HG02885 (cell line): Measurements from ENCODE around the gene FLT4.

Experiments used
- ATAC-seq: cut with Tn5 transposase; IDR thresholded peaks from one replicate; pipeline ENCODE4 v1.9.1; 2021; ENCODE audit warnings: mild to moderate bottlenecking; ENCODE audit not compliant: unreplicated experiment, poor library complexity

The FLT4 gene

DNA sequence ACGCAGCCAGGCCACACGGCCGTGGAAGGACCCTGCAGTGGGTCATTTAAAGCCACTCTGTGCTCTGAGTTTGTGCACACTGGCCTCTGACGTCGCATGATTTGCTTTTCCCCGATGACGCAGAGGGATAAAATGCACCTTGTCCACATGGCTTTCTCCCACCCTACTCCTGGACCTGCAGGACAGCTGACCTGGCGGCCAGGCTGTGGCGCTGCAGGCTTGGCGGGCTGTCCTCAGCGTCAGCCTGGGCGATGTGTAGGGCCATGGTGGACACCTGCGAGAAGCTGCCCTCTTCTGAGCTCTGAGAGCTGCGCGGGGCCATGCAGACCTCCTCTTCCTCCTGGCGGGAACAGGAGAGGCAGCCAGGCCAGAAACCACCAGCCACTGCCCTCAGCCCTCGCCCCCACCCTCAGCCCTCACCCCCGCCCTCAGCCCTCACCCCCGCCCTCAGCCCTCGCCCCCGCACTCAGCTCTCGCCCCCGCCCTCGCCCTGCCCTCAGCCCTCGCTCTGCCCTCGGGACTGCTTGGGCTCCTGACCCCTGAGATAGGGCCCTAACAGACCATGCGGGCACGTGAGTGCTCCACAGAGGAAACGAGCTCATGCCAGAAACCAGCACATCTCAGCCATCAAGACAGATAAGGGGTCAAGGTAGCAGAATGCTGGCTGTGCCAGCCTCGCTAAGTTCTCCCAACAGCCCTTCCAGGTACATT is 38.1 kb downstream of the FLT4 start:
- ATAC-seq: no peak

DNA sequence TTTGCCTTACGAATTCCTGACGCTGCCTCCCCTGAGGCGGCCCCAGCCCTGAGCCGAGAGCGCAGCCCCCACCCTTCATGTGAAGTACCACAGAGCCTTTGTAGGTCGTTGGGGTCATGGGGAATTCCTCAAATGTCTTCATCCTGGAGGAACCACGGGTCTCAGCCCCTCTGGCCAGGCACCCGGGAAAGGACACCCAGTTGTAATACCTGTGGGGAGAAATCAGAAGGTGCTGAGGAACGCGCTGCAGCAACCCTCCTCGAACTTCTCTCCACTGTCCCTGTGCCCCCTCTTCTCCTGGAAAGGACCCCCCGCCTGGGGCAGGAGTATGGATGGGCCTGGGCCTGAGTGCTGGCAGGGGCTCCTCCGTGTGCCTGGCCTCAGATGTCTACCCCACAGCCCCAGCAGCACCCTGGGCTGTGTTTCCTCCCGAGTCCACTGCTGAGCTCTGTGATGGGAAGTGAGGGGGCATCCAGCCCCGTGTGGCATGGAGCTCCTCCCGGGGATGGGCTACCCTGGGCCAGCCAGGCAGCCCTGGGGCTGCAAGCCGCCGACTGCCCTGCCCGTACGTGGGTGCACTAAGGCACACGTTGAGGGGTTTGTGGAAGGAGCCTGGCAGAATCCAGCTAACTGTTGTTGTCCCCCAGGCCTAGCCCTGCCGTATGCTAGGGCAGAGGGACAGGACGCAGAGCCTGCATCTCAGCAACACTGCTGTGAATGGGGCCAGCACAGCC is 39.4 kb downstream of the FLT4 start:
- no peak for ATAC-seq

DNA sequence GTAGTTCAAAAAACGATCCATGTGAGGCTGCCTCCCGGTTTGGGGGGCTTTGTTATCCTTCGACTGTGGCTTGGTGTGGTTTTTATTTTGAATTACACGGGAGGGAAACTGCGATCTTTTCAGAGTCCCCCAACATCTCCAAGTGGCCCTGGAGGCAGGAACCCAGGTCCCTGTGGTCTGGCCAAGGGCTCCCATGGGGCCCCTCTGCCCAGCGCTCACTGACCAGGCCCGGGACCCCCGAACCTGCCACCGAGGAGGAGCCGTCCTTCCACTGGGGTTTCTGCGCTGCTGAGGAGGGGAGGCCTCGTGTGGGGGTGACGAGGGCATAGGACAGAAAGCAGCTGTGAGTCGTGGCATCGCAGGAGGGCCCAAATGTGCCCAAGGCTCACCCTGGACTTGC is 40.0 kb downstream of the FLT4 start:
- no peak for ATAC-seq

DNA sequence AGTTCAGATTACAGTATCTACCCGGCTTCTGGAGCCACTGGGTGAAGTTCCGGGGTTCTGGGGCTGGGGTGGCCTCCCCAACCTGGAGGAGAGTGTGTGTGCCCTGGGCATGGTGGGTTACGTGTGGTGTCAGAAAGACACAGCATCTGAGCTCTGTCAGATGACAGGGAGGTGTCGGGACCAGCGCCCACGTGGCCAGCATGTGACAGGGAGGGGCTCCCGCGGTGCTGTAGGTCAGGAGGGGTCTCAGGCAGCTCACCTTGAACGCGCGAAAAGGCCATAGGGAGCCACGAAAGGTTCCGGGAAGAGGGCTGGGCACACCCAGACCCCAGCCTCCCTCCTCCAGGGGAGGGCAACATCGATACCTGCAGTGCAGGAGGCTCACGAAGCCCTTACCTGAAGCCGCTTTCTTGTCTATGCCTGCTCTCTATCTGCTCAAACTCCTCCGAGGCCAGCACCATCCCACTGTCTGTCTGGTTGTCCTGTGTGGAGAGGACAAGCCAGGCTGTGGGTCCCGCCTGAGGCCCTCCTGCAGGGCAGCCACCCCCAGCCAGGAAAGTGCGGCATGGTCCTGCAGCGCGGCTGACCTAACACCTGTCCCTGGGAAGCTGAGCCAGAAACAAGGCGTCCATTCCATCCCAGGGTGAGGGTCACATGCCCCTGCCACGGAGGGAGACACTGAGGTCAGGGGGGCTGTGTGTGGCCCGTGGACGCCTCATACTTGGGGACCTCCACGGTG is 40.7 kb downstream of the FLT4 start:
- no peak for ATAC-seq

DNA sequence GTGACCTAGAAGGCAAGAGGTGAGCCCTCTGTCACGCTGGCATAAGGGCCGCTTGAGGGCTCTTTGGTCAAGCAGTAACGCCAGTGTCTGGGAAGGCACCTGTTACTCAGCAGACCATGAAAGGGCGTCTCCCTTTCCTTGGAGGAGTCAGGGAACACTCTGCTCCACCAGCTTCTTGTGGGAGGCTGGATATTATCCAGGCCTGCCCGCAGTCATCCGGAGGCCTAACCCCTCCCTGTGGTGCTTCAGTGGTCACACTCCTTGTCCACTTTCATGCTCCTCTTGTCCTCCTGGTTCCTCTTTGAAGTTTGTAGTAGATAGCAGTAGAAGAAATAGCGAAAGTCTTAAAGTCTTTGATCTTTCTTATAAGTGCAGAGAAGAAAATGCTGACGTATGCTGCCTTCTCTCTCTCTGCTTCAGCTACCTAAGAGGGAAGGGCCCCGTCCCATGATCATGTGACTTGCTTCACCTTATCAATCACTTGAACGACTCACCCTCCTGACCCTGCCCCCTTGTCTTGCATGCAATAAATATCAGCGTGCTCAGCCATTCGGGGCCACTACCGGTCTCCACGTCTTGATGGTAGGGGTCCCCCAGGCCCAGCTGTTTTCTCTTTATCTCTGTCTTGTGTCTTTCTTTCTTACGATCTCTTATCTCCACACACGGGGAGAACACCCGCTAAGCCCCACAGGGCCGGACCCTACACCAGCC is 41.4 kb downstream of the FLT4 start:
- no peak for ATAC-seq

DNA sequence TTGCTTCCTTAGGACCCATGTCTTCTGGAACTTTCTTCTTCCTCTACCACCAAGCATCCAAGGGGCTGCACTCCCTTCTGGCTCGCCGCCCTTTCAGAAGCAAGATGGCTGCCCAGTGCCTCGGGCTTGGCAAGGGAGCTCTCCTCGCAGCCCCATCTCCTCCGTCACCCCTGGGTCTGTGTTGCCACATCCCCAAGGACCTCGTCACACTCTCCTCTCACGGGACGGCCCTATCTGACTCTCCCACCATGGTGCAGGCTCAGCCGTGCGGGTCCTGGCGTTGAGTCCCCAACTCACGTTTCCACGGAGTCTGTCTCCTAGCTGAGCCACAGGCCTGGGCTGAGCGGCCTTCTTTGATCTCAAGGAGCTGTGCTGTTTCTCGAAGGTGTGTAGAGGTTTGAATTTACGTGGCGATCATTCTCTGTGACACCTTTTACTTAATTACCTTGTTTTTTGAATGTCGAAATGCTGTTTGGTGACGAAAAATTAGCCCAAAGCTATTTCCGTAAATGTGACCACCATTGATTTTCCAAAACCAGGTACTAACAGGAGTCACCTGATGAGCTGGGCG is 43.1 kb downstream of the FLT4 start:
- no peak for ATAC-seq

DNA sequence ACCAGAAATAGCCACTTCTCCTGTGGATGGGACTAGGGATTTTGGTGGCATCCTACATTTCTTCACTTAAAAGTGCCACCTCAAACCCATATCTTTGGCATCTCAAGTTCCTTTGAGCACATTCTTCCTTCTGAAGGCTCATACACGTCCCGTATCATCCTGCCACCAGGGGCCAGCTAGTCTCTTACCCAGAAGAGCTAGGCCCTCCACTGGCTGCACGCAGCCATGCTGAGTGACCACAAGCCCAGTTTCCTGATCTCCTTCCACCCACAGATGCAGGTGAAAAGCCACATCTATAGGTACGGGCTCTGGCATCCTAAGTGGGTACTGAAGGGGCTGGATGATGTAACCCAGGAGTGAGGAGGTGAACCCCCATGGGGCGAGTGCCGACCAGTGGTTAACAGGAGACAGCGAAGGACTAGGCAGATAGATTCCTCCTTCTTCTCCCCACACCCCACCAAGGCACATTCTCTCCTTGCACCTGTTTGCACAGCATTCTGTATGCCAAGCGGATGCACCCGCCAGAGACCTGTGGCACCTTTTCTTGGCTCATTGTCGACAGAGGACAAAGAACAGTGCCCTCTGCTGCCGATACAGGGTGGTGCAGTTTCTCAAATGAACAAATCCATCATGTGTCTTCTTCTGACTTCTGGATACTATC is 43.7 kb downstream of the FLT4 start:
- no peak for ATAC-seq

DNA sequence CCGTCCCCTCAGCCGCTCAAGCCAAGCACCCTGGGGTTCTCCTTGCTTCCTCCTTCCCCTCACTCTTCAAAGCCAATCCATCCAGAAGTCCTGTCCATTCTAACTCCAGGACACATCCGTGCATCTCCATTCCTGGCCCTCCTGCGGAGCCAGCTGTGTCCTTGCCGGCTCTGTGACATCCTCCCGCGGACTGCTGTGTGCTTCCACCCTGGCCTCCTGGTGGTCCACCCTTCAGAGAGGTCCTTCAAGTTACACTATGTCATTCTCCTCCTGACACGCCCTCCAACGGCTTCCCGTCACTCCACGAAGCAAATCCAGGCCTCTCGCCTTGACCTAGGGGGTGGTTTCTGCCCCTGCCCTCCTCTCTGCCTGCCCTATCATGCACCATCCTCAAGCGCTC is 45.1 kb downstream of the FLT4 start:
- no peak for ATAC-seq

DNA sequence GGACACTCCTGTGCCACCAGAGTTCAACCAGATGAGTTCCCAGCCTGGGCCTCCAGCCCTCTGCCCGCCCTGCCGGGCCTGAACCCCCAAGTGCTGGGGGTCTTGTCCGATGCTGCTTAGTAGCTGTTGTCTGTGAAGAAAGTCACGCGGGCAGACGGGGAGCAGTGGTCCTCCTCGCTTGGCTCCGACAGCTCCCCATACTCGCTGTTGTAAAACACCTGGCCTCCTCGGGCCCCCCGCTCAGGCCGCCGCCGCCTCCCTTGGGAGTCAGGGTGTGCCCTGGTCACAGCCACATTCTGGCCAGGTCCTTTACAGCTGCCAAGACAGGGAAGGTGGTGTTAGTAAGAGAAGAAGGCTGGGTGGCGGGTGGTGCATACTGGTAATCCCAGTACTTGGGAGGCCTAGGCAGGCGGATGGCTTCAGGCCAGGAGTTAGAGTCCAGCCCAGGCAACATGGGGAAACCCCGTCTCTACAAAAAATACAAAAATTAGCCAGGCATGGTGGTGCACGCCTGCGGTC is 46.3 kb downstream of the FLT4 start:
- ATAC-seq: no peak

DNA sequence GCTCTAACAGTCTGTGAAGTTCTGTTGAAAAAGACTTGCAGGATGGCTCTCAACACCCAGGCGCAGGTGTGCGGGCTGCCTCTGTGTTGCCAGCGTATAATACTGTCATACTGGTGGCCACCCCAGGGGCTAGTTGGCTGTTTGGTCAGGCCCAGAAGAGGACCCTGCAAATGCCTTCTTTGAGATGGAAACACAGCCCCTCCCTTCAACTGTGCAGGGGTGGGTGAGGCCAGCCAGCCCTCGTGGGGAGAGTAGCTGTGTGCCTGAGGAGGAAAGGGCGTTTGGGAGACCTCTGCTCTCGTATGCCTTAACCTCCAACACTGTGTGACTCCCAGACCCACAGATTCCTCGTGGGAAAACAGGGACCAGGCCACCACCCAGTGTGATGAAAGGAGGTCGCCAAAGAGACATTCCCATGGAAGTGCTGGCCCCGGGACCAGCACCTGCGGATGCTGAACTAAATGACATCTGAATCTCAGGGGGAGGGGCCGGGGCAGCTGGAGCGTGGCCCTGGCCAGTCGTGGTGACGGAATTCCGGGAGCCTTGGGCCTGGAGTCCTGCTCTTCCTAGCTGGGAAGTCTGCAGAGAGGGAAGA is 46.8 kb downstream of the FLT4 start:
- no peak for ATAC-seq

DNA sequence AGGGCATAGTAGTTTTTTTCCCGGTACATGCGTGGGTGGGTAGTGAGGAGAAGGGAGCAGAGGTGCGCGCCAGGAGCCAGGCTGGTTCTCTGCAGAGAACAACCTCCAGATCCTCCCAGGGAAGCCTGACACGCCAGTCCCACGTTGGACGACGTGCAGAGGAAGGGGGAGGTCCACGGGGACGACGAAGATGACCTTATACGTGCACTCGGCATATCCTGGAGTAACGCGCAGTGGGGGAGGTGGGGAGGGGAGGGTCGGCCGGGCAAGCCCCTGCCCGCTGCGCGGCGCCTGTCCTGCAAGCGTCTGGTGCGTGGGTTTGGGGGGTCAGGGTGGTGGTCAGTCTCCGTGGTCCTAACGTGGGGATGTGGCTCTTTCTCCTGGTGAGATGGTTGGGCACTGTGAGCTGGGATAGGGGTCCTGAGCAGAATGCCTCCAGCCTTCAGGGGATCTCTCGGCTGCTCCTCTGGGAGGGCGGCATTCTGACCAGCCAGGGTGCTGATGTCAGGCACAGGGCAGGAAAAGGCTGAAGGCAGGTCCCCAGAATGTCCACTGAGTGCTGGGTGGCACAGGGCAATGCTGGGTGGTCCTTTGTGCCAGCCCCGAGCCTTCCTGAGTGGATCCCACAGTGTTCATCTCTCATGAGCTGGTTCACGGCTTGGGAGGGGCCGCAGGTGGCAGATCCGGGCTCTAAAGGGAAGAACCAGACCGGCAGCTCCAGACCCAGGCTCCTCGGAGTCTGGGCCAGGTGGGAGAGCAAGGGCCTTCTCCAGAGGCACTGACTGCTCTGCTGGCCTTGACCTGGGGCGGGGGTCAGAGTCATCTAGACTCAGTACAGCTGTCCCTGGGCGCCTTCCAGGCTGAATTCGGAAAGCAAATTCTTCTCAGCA is 47.6 kb downstream of the FLT4 start:
- ATAC-seq: no peak

DNA sequence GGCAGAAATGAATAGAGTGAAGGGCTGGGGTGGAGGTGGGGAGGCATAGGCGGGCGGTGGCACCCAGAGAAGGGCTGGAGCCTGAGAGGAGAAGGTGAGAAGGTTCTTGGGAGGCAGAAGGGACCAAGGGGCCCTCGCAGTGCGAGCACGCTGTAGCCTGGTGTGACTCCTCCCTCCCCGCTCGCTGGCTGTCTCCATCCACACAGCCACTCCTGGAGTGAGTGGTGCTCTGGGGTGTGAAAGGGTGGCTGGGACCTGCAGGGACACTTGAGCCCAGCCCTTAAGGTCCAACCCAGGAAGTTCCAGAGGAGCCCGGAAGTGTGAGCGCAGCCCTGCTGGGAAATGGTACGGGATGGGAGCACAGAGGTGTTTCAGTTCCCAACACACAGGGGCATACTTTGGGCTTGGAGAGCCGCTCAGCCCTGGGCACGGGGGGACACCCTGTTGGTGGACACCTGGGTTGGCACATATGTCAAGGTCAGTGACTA is 48.8 kb downstream of the FLT4 start:
- no peak for ATAC-seq

DNA sequence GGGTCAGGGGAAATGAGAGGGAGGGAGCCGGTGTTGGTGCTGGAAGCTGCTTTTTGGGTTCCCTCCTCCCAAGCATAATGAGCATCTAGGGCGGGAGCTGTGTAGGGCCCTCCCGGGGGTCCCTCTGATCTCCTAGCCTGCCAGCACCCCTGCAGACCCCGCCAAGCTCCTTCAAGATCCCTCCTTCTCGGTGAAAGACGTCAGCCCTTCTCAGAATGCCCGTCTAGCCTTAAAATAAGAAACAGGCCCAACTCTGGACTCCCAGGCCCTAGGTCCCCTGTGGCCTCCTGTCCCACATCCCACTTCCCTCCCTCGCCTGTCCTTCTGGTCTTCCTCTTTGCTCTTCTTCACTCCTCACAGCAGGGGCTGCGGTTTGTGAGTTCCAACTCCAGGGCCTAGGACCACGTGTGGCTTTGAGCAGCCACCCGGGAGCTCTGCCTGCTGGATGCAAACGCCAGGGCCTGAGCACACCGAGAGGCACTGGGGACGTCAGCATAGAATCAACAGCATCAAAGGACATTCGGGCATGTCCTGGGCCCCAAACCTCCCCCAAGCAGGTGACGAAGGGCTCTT is 49.3 kb downstream of the FLT4 start:
- ATAC-seq: no peak

DNA sequence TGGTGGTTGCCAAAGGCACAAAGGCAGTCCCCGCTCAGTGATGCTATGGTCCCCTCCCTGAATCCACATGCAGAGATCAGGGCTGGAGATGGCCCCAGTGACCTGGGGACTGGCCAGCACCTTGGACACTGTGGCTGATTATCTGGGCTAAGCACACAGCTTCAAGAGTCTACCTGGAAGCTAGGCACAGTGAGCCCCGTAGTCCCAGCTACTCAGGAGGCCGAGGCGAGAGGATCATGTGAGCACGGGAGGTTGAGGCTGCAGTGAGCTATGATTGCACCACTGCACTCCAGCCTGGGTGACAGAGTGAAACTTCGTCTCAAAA is 49.8 kb downstream of the FLT4 start:
- ATAC-seq: no peak

DNA sequence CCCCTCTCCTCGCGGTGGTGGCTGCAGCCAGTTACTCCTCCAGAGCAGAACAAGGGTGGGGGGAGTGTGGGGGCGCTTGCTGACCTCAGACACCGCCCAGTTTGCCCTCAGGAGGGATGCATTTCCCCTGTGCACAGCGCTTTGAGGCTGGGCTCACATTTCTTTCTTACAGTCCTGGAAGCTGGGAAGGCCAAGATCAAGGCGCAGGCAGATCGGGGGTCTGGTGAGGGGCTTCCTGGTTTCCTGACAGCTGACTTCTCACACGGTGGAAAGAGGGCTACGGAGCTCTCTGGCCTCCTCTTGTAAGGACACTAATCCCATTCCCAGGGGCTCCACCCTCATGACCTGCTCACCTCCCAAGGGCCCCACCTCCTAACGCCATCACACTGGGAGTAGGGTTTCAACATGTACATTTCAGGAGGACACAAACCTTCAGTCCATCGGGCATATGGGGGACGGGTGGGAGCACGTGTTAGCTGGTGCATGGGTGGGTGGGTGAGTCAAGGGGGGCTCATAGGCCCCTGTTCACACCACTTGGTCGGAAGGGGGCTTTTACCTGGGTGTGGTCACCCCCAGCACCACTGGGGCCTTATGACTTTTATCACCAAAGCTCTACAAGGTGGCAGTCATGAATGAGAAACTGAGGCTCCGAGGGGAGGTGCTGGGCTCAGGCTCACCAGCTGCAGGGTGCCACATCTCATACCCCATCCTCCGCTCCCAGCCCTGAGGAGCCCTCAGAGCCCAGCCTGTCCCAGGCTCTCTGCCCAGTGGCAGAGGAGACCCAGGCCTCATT is 50.4 kb downstream of the FLT4 start:
- ATAC-seq: no peak

DNA sequence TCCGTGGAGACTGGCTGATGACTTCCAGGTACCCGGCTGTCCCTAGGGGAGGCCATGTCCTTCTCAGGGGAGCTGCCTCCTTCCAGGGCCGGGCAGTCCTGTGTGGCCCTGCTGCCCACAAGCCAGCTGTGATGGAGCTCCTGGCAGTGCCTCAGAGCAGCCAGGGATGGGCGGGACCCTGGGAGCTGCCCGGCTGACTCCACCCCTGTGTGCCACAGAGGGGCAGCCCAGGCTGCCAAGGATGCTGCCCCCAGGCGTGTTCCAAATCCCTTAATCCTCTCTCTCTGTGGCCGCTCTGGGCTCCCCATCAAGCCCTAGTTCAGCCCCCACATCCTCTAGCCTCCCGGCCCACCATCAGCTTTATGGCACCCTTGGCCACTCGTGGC is 51.1 kb downstream of the FLT4 start:
- ATAC-seq: no peak

DNA sequence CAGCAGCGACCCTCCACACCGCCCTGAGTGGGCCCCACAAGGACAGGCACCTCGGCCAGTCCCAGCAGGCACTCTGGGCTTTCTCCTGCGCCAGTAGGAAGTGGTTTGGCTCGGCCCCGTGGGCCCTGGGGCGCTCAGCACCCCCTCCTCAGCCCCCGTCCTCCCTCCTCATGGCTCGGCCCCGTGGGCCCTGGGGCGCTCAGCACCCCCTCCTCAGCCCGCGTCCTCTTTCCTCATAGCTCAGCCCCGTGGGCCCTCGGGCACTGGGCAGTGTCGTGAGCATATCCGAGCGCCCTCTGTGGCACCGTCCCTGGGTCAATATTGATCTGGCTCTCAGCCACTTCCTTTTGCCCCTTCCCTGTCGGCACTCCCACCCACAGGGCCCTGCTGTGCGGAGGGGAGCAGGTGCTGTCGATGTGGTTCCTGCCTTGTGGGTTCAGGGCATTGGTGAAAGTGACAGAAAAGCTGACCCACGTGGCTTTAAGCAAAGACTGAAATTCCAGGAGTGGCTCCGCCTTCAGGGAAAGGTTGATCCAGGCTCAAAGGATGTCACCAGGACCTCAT is 52.6 kb downstream of the FLT4 start:
- no peak for ATAC-seq
